SU-DHL-6 (cell line): ENCODE results near the gene UMODL1.

Experiments
- H2AFZ ChIP-seq: fragments of 200-600 bp; sonication (generic); 2 replicates; pipeline ENCODE4 v1.6.1; 2014; ENCODE audit warnings: low read depth, mild to moderate bottlenecking, moderate library complexity, mixed read lengths, antibody characterized with exemption, low read length; ENCODE audit not compliant: severe bottlenecking
- H3F3A ChIP-seq: fragments of 200-600 bp; shearing (Covaris generic); 2 replicates; pipeline ENCODE4 v1.6.0; 2016; ENCODE audit warnings: antibody characterized with exemption, mild to moderate bottlenecking; ENCODE audit not compliant: insufficient read depth
- H3K27ac ChIP-seq: fragments of 200-600 bp; sonication (generic); 2 replicates; pipeline ENCODE4 v1.5.1; 2016; ENCODE audit warnings: low read depth, mild to moderate bottlenecking, low read length, moderate library complexity, mixed read lengths
- H3K27me3 ChIP-seq: fragments of 200-600 bp; sonication (generic), shearing (Covaris generic); 2 replicates; pipeline ENCODE4 v1.6.0; 2014; ENCODE audit warnings: mild to moderate bottlenecking, low read length
- H3K36me3 ChIP-seq: fragments of 200-600 bp; sonication (generic); 2 replicates; pipeline ENCODE4 v1.6.1; 2014; ENCODE audit warnings: mild to moderate bottlenecking, low read length, mixed read lengths
- H3K4me2 ChIP-seq: fragments of 300-600, 200-600 bp; shearing (Covaris generic), sonication (generic); 2 replicates; pipeline ENCODE4 v1.6.0; 2014; ENCODE audit warnings: low read length, low read depth, mild to moderate bottlenecking; ENCODE audit not compliant: poor library complexity, severe bottlenecking
- H3K4me3 ChIP-seq: fragments of 200-600 bp; sonication (generic); 2 replicates; pipeline ENCODE4 v1.5.1; 2014; ENCODE audit warnings: antibody characterized with exemption, low read length, mild to moderate bottlenecking, mixed read lengths; ENCODE audit not compliant: insufficient read depth, poor library complexity, severe bottlenecking
- H3K79me2 ChIP-seq: fragments of 200-600 bp; sonication (generic); 2 replicates; pipeline ENCODE4 v1.6.1; 2014; ENCODE audit warnings: mild to moderate bottlenecking, low read length, moderate library complexity; ENCODE audit not compliant: insufficient read depth
- H3K9ac ChIP-seq: fragments of 200-600 bp; sonication (generic); 2 replicates; pipeline ENCODE4 v1.7.0; 2014; ENCODE audit warnings: mild to moderate bottlenecking, low read length
- H3K9me2 ChIP-seq: fragments of 200-600 bp; sonication (generic); replicated peaks from 2 replicates; pipeline ENCODE4 v1.6.1; 2014; ENCODE audit warnings: low read length; ENCODE audit not compliant: insufficient read depth
- H3K9me3 ChIP-seq: fragments of 200-600 bp; sonication (generic); 2 replicates; pipeline ENCODE4 v1.6.1; 2014; ENCODE audit warnings: low read length, mixed read lengths; ENCODE audit not compliant: insufficient read depth
- H4K20me1 ChIP-seq: fragments of 200-600 bp; sonication (generic); 2 replicates; pipeline ENCODE4 v1.6.1; 2014; ENCODE audit warnings: low read depth, mild to moderate bottlenecking, antibody characterized with exemption, low read length, moderate library complexity, mixed read lengths
- EZH2phosphoT487 ChIP-seq: fragments of 200-600 bp; sonication (generic), shearing (Covaris generic); conservative IDR thresholded peaks from 2 replicates; pipeline ENCODE4 v1.6.1; 2018; ENCODE audit warnings: mild to moderate bottlenecking, antibody characterized with exemption, low read length, moderate library complexity, mixed read lengths
- TF ChIP-seq, protein P1 (sequence below): fragments of 200-600 bp; sonication (generic); IDR thresholded peaks from one replicate; pipeline ENCODE4 v1.5.1; 2017; ENCODE audit warnings: antibody characterized with exemption, mild to moderate bottlenecking, low read length, moderate library complexity; ENCODE audit not compliant: insufficient read depth, poor library complexity, severe bottlenecking

Gene UMODL1

GRCh38 chr21:42089093-42089631 is 18.0 kb downstream of the UMODL1 start:
- no peak for TF ChIP-seq EZH2phosphoT487
- TF ChIP-seq, protein P1, sequence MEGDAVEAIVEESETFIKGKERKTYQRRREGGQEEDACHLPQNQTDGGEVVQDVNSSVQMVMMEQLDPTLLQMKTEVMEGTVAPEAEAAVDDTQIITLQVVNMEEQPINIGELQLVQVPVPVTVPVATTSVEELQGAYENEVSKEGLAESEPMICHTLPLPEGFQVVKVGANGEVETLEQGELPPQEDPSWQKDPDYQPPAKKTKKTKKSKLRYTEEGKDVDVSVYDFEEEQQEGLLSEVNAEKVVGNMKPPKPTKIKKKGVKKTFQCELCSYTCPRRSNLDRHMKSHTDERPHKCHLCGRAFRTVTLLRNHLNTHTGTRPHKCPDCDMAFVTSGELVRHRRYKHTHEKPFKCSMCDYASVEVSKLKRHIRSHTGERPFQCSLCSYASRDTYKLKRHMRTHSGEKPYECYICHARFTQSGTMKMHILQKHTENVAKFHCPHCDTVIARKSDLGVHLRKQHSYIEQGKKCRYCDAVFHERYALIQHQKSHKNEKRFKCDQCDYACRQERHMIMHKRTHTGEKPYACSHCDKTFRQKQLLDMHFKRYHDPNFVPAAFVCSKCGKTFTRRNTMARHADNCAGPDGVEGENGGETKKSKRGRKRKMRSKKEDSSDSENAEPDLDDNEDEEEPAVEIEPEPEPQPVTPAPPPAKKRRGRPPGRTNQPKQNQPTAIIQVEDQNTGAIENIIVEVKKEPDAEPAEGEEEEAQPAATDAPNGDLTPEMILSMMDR = no peak
- no peak overlapping the region for H3K9ac ChIP-seq
- H3K4me2 ChIP-seq = no peak overlapping the region
- H3K27me3 ChIP-seq = no peaks in the 10 kb centered on the region
- no peaks in the 10 kb centered on the region for H3K79me2 ChIP-seq
- no peak overlapping the region for H3K4me3 ChIP-seq
- no peaks in the 10 kb centered on the region for H3K36me3 ChIP-seq
- H3F3A ChIP-seq = no peaks in the 10 kb centered on the region
- no peaks in the 10 kb centered on the region for H4K20me1 ChIP-seq
- H3K9me2 ChIP-seq = no peaks in the 10 kb centered on the region
- no peak overlapping the region for H3K27ac ChIP-seq
- no peak overlapping the region for H2AFZ ChIP-seq
- no peaks in the 10 kb centered on the region for H3K9me3 ChIP-seq

GRCh38 chr21:42089665-42090310 is 18.7 kb downstream of the UMODL1 start:
- H3K4me3 ChIP-seq = no peak overlapping the region
- H4K20me1 ChIP-seq = no peaks in the 10 kb centered on the region
- H3K9me2 ChIP-seq = no peaks in the 10 kb centered on the region
- no peak for TF ChIP-seq EZH2phosphoT487
- TF ChIP-seq, protein P1 = no peak
- no peaks in the 10 kb centered on the region for H3K36me3 ChIP-seq
- H2AFZ ChIP-seq = no peak overlapping the region
- H3K9ac ChIP-seq = no peak overlapping the region
- H3K4me2 ChIP-seq = no peak overlapping the region
- H3K27ac ChIP-seq = no peak overlapping the region
- H3K27me3 ChIP-seq = no peaks in the 10 kb centered on the region
- no peaks in the 10 kb centered on the region for H3K79me2 ChIP-seq
- H3F3A ChIP-seq = no peaks in the 10 kb centered on the region
- H3K9me3 ChIP-seq = no peaks in the 10 kb centered on the region

- no peaks in the 10 kb centered on the region for H3K27me3 ChIP-seq
- H3K9me3 ChIP-seq = no peaks in the 10 kb centered on the region
- no peak overlapping the region for H3K4me2 ChIP-seq
- no peaks in the 10 kb centered on the region for H3F3A ChIP-seq
- no peaks in the 10 kb centered on the region for H4K20me1 ChIP-seq
- no peaks in the 10 kb centered on the region for H3K36me3 ChIP-seq
- H3K27ac ChIP-seq = no peak overlapping the region
- H3K4me3 ChIP-seq = no peak overlapping the region
- no peaks in the 10 kb centered on the region for H3K9me2 ChIP-seq
- no peak overlapping the region for H3K9ac ChIP-seq
- H2AFZ ChIP-seq = no peak overlapping the region
- TF ChIP-seq, protein P1 = no peak
- no peak for TF ChIP-seq EZH2phosphoT487
- H3K79me2 ChIP-seq = no peaks in the 10 kb centered on the region
These were observed 20.9 kb downstream of the UMODL1 start for GRCh38 chr21:42091899-42092508.
